Activated T-helper 1 cell treated with anti-CD3 and anti-CD28 coated beads, Interleukin-2, amount 50 U/mL, for 16 hours (primary cell): ENCODE results near the gene RWDD1.
"Not testable (repeated sequence)": the region's sequence is repeated elsewhere in the genome, so short reads cannot be mapped to it uniquely, and the experiment has no call there.

Experiments
- DNase-seq, 2 donors: peaks; one replicate each; pipeline ENCODE4 v3.0.0-alpha.2; 2020; ENCODE audit warnings: low read depth in 1 of 2, low spot score in 1 of 2

The RWDD1 gene

GRCh38 chr6:116604868-116605267 lies 33.6 kb downstream of the RWDD1 start:
- DNase-seq: not testable (repeated sequence)

- DNase-seq: no peak
Measured at GRCh38 chr6:116605935-116606334, 34.6 kb downstream of the RWDD1 start.

- no peak for DNase-seq
Measured at GRCh38 chr6:116611056-116611455, 39.8 kb downstream of the RWDD1 start.

- peak; percentile 24 to 38 for DNase-seq
Measured at GRCh38 chr6:116615937-116616736, 44.8 kb downstream of the RWDD1 start, which contains the start of gene RSPH4A. Gene RSPH4A, plus strand, starts transcription at chr6:116616479. Its CDS starts 145 bp downstream, at chr6:116616624.

GRCh38 chr6:116616737-116617053 lies 45.4 kb downstream of the RWDD1 start:
- DNase-seq: no peak

- DNase-seq: no peak
Measured at GRCh38 chr6:116624036-116624805, 52.9 kb downstream of the RWDD1 start.

GRCh38 chr6:116625872-116626271 lies 54.6 kb downstream of the RWDD1 start:
- DNase-seq: no peak

GRCh38 chr6:116629563-116629981 lies 58.3 kb downstream of the RWDD1 start:
- DNase-seq: no peak

DNA sequence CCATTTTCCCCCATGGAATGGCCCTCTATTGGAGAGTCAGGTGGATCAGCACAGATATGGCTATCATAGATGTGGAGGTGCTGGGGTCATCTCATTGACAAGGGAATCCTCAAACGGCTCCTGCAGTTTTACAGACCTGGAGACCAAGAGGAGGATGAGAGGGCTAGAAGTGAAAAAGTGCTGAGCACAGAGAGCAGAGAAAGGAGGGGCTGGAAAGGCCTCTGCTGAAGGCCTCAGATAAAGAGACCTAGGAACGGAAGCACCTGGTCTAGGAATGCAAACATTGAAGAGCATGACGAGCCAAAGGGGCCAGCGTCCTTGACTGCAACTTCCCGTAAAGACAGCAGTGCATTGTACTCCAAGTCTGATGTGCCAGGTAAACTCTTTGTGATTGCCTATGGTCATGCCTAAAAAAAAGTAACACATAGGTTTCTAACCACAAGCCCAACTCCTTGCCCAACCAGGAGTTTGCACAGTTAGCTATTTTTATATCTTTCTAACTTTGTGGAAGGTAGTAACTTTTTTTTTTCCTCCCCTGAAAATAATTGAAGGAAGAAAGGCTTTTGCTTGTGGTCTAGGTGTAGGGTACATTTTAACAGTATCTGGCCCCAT lies 60.2 kb downstream of the RWDD1 start:
- DNase-seq: no peak

DNA sequence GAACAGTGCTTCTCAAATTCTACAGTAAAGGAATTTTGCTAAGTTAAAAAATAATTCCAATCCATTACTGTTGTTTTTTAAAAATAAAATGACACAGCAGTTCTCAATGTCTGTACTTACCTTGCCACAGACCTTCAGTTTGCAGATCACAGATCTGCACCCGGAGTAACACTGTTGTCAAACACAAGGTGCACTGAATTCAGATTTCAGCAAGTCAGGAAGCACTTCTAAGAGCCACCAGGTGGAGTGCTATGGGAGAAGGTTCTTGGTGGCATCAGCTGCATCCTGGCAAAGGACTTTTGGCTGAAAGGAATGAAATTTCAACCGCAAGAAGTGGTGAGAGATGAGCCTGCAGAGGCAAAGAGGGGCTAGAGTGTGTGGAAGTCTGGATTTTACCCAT lies 62.4 kb downstream of the RWDD1 start:
- DNase-seq: no peak
